SJSA1 (cell line): ENCODE measurements around the gene MCCC1. TPM values are rescaled to one million over a fixed set of nuclear protein-coding genes. Genes with fewer than 3 reads are reported as not detected.
A peak's percentile ranks its signal among the peaks of the same experiment; 100 is the strongest.
"Not testable (repeated sequence)": the region's sequence is repeated elsewhere in the genome, so short reads cannot be mapped to it uniquely, and the experiment has no call there.

Experiments used
- DNase-seq, 2 experiments: peaks; one replicate each; pipeline ENCODE4 v3.0.0-alpha.2; 2015 to 2020; ENCODE audit warnings: low spot score in 2 of 2, low read depth in 1 of 2
- H3K27ac ChIP-seq: fragments of 250-450 bp; sonication (Bioruptor Pico); 2 replicates; pipeline ENCODE4 v1.5.1; 2020; ENCODE audit warnings: mild to moderate bottlenecking, moderate library complexity
- H3K27me3 ChIP-seq: fragments of 250-450 bp; sonication (Bioruptor Pico); replicated peaks from 2 replicates; pipeline ENCODE4 v1.5.1; 2020; ENCODE audit warnings: mild to moderate bottlenecking, moderate library complexity
- H3K36me3 ChIP-seq: fragments of 250-450 bp; sonication (Bioruptor Pico); 2 replicates; pipeline ENCODE4 v1.5.1; 2020; ENCODE audit warnings: mild to moderate bottlenecking
- H3K4me1 ChIP-seq: fragments of 250-450 bp; sonication (Bioruptor Pico); replicated peaks from 2 replicates; pipeline ENCODE4 v1.6.1; 2021; ENCODE audit warnings: mild to moderate bottlenecking
- H3K4me3 ChIP-seq: fragments of 250-450 bp; sonication (Bioruptor Pico); 2 replicates; pipeline ENCODE4 v1.5.1; 2020; ENCODE audit warnings: mild to moderate bottlenecking
- H3K9me3 ChIP-seq: fragments of 250-450 bp; sonication (Bioruptor Pico); replicated peaks from 2 replicates; pipeline ENCODE4 v1.5.1; 2020; ENCODE audit warnings: mild to moderate bottlenecking
- total RNA-seq: library from RNA; depleted of rRNA; stranded (reverse); fragments of >200 nt; shearing (Covaris generic); gene quantifications from 2 replicates; pipeline ENCODE4 v1.2.3, GENCODE V29; 2014

The MCCC1 gene
- total RNA-seq, 1 experiment from 2014 or later = 13.4 TPM

DNA sequence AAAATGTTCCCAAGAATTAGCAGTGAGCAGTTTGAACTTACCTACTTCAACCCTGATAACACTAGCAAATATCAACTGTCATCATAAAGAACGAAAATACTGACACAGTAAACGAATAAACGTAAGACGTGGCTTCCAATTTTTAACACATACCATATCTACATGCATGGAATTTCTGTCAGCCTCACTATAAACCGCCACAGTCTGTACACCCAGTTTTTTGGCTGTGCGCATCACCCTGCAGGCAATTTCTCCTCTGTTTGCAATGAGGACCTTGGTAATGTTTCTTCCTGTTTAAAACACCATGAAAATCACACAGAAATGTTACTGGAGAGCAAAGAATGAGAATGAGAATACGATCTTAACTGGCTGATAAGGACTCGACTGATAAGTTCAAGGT is 7.0 kb downstream of the MCCC1 start:
- peaks cover 41% of the 10 kb centered on the region for H3K36me3 ChIP-seq
- H3K27ac ChIP-seq = no peak overlapping the region
- H3K4me1 ChIP-seq = no peaks in the 10 kb centered on the region
- no peaks in the 10 kb centered on the region for H3K9me3 ChIP-seq
- H3K27me3 ChIP-seq = no peaks in the 10 kb centered on the region
- DNase-seq = no peak
- no peak overlapping the region for H3K4me3 ChIP-seq

- Histone ChIP-seq H3K4me3 (no peak overlapping the region), H3K27me3 (no peaks in the 10 kb centered on the region), H3K4me1 (no peaks in the 10 kb centered on the region), H3K9me3 (no peaks in the 10 kb centered on the region), H3K36me3 (peaks cover 62% of the 10 kb centered on the region), H3K27ac (no peak overlapping the region)
- no peak for DNase-seq
Observed at GRCh38 chr3:183087184-183087583, 12.1 kb downstream of the MCCC1 start.

GRCh38 chr3:183085634-183086390 is 13.5 kb downstream of the MCCC1 start:
- Histone ChIP-seq H3K36me3 (peaks cover 63% of the 10 kb centered on the region), H3K9me3 (no peaks in the 10 kb centered on the region), H3K4me3 (no peak overlapping the region), H3K4me1 (no peaks in the 10 kb centered on the region), H3K27ac (no peak overlapping the region), H3K27me3 (no peaks in the 10 kb centered on the region)
- DNase-seq = no peak

DNA sequence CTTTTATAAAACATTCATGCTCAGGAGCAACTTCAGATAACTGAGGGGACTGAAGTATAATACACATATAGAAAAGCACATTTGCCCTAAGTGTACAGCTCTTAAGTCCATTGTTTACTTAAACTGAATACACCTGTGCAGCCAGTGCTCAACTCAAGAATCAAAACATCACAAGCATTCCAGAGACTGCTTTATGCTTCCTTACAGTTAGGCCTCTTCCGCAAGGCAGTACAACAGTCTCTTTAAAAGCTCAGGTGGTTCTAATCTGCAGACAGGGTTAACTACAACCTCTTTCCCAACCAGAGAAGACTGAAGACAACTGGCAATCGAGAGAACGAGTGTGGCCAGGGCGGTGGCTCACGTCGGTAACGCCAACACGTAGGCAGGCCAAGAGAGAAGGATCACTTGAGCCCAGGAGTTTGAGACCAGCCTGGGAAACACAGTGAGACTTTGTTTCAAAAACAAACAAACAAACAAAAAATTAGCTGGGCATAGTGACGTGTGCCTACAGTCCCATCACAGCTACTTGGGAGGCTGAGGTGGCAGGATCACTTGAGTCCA is 16.9 kb downstream of the MCCC1 start:
- Histone ChIP-seq H3K4me1 (no peaks in the 10 kb centered on the region), H3K9me3 (0 out of 2 replicates have a peak, but pooled peaks cover 4% of the 10 kb centered on the region), H3K36me3 (peaks cover 73% of the 10 kb centered on the region), H3K27me3 (no peaks in the 10 kb centered on the region), H3K27ac (no peak overlapping the region), H3K4me3 (no peak overlapping the region)
- no peak for DNase-seq

DNA sequence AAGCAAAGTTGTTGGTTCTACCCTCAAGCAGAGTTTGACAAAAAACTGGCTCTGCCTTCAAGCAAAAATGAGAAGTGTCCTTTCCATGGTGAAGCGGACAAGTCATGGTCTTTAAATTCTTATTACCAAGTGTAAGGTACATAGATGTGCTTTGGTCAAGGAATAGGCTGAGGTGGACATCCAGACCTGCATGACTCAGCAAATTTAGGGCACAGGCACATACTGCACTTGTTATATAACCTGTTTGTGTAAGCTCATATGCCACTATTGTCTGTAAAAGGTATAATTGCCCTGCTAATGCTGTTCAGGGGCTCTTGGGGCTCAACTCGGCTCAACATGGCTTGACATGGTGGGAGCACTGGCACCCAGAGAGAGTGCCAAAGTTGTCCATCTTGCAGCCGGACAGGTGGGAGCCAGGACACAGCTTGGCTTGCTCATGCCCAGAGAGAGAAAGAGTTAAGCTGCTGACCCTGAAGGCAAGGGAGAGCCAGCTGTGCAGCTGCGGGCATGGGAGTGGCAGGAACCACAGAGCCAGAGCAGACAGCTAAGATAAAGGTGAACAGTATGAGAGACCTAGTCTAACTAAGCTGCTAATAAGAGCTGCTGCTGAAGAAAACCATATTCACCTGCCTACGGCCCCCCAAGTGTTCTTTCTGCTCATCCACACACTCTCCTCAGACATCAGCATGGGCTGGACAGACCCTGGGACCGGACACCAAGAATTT is 17.7 kb downstream of the MCCC1 start:
- 0 out of 2 replicates have a peak, but pooled peaks cover 4% of the 10 kb centered on the region for H3K9me3 ChIP-seq
- no peak overlapping the region for H3K27ac ChIP-seq
- H3K4me1 ChIP-seq = no peaks in the 10 kb centered on the region
- no peaks in the 10 kb centered on the region for H3K27me3 ChIP-seq
- no peak for DNase-seq
- peaks cover 78% of the 10 kb centered on the region for H3K36me3 ChIP-seq
- no peak overlapping the region for H3K4me3 ChIP-seq

- Histone ChIP-seq H3K36me3 (peaks cover 73% of the 10 kb centered on the region), H3K9me3 (0 out of 2 replicates have a peak, but pooled peaks cover 4% of the 10 kb centered on the region), H3K4me3 (no peak overlapping the region), H3K4me1 (no peaks in the 10 kb centered on the region), H3K27ac (no peak overlapping the region), H3K27me3 (no peaks in the 10 kb centered on the region)
- no peak for DNase-seq
Observed at GRCh38 chr3:183080628-183081027, 18.7 kb downstream of the MCCC1 start.

GRCh38 chr3:183074881-183075280 is 24.4 kb downstream of the MCCC1 start:
- no peak for DNase-seq
- Histone ChIP-seq H3K36me3 (peaks cover 45% of the 10 kb centered on the region), H3K9me3 (0 out of 2 replicates have a peak, but pooled peaks cover 4% of the 10 kb centered on the region), H3K27ac (peak overlapping the region; percentile 66; the same call in 1 of the 2 replicates), H3K27me3 (no peaks in the 10 kb centered on the region), H3K4me1 (peaks cover 12% of the 10 kb centered on the region), H3K4me3 (no peak overlapping the region)

- DNase-seq = peak in 1 of 2 experiments; percentile 4
- Histone ChIP-seq H3K4me3 (no peak overlapping the region), H3K4me1 (peaks cover 12% of the 10 kb centered on the region), H3K9me3 (0 out of 2 replicates have a peak, but pooled peaks cover 4% of the 10 kb centered on the region), H3K27me3 (no peaks in the 10 kb centered on the region), H3K27ac (peak overlapping the region; percentile 66), H3K36me3 (peaks cover 42% of the 10 kb centered on the region)
Observed at GRCh38 chr3:183074261-183074660, 25.0 kb downstream of the MCCC1 start.

DNA sequence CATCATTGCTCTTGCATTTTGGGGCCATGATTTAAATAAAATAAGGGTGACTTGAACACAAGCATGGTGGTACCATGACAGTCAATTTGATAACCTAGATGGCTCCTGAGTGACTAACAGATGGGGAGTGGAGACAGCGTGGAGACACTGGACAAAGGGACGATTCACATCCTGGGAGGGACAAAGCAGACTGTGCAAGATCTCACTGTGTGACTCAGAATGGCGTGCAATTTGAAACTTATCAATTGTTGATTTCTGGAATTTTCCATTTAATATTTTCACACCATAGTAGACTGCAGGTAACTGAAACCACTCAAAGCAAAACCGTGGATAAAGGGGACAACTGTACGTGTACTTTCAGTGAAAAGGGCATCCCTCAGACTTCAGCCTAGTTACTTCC is 25.5 kb downstream of the MCCC1 start:
- 0 out of 2 replicates have a peak, but pooled peaks cover 2% of the 10 kb centered on the region for H3K9me3 ChIP-seq
- H3K36me3 ChIP-seq = peaks cover 40% of the 10 kb centered on the region
- DNase-seq = peak in 1 of 2 experiments; percentile 2
- H3K4me3 ChIP-seq = no peak overlapping the region
- peaks cover 12% of the 10 kb centered on the region for H3K4me1 ChIP-seq
- peak overlapping the region; percentile 66 for H3K27ac ChIP-seq
- no peaks in the 10 kb centered on the region for H3K27me3 ChIP-seq

GRCh38 chr3:183070892-183071291 is 28.4 kb downstream of the MCCC1 start:
- H3K4me3 ChIP-seq = no peak overlapping the region
- H3K36me3 ChIP-seq = peaks cover 31% of the 10 kb centered on the region
- H3K27ac ChIP-seq = no peak overlapping the region
- DNase-seq = no peak
- H3K27me3 ChIP-seq = no peaks in the 10 kb centered on the region
- peaks cover 12% of the 10 kb centered on the region for H3K4me1 ChIP-seq
- no peaks in the 10 kb centered on the region for H3K9me3 ChIP-seq

DNA sequence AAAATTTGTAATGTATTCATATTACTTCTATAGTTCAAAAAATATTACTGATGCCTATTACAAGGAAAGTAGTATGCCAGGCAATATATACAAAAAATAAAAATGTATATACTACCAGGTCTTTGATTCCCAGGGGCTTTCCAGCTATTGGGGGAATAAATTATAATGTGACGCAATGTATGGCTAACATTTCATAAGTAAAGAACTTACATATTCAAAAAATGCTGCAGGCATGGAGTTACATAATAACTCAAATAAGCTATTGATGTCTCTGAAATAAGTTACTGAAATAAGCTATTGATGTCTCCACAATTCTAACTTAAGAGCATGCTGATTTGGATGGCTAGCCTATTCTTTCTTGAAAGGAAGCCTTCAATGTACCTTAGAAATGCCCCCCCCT is 30.2 kb downstream of the MCCC1 start:
- peaks cover 30% of the 10 kb centered on the region for H3K36me3 ChIP-seq
- no peak overlapping the region for H3K27ac ChIP-seq
- DNase-seq = no peak
- no peaks in the 10 kb centered on the region for H3K27me3 ChIP-seq
- H3K4me3 ChIP-seq = no peak overlapping the region
- peaks cover 8% of the 10 kb centered on the region for H3K4me1 ChIP-seq
- no peaks in the 10 kb centered on the region for H3K9me3 ChIP-seq

DNA sequence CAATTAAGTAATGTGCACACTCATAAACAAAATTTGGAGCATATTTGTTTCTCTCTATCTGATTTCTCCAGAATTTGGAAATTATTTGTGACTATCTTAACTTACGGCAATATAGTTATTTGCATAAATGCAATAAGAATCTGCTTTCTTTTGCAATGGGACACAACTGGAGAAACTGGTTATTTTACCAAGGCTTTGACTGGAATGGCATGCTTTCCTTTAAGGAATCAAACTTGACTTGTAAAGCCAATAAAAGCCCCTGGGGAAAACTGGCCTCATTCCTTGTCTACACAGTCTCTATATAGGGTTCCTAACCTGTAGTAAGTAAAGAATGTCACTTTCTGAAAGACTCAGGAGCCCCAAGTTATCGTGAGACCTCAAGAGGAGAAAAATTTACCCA is 32.4 kb downstream of the MCCC1 start:
- not testable (repeated sequence) for DNase-seq, H3K27ac ChIP-seq, H3K4me3 ChIP-seq, H3K27me3 ChIP-seq, H3K9me3 ChIP-seq, H3K4me1 ChIP-seq
- peaks cover 26% of the 10 kb centered on the region for H3K36me3 ChIP-seq

DNA sequence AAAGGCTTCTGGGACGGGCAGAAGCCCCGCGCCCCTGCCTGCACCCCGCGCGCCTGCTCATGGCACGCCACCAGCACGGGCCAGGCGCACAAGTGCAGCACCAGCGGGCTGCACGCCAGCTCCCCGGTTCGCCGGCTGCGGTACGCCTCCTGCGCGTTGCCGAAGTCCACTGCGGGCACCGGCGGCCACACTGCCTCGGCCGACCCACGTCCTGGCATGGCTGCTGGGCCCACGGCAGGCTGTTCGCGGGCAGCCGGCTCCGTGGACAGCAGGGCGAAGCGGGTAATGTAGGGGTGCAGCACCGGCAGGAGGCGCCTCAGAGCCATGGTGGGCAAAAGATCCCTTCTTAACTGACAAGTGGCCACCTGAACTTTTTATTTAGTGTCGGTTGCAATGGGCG is 34.8 kb downstream of the MCCC1 start:
- no peaks in the 10 kb centered on the region for H3K9me3 ChIP-seq
- H3K27ac ChIP-seq = no peak overlapping the region
- H3K36me3 ChIP-seq = peaks cover 15% of the 10 kb centered on the region
- no peaks in the 10 kb centered on the region for H3K27me3 ChIP-seq
- no peak for DNase-seq
- H3K4me1 ChIP-seq = no peaks in the 10 kb centered on the region
- H3K4me3 ChIP-seq = no peak overlapping the region
